Body of pancreas (tissue), 4 donors: ENCODE measurements around the gene CD81. TPM values are rescaled to one million over a fixed set of nuclear protein-coding genes. Genes with fewer than 3 reads are reported as not detected.
A peak's percentile ranks its signal among the peaks of the same experiment; 100 is the strongest.

ENCODE experiments used
- ATAC-seq: fragments of 150-250 bp; one replicate; pipeline ENCODE4 v1.9.1; 2016
- DNase-seq, 4 donors: peaks; one replicate each; pipeline ENCODE4 v3.0.0-alpha.2; 2019
- H3K27ac ChIP-seq, 4 donors: fragments of 200-600 bp; sonication (generic); 1 replicate in 3 of 4; 2 replicates in 1 of 4; pipeline versions ENCODE4 v1.5.1 to v1.6.1; 2016 to 2019; ENCODE audit warnings: mild to moderate bottlenecking in 1 of 4, mixed read lengths in 1 of 4, moderate library complexity in 1 of 4
- H3K27me3 ChIP-seq, 2 donors: fragments of 200-600 bp; sonication (generic); one replicate each; pipeline ENCODE4 v1.6.0; 2016; ENCODE audit warnings: mild to moderate bottlenecking in 1 of 2
- H3K36me3 ChIP-seq, 2 donors: fragments of 200-600 bp; sonication (generic); replicated peaks in 1 of 2; 2 replicates each; pipeline ENCODE4 v1.5.1; 2016; ENCODE audit warnings: low read depth in 2 of 2; ENCODE audit not compliant: insufficient read depth in 1 of 2
- H3K4me1 ChIP-seq: fragments of 200-600 bp; sonication (generic); one replicate; pipeline ENCODE4 v1.6.0; 2016
- H3K4me3 ChIP-seq, 2 donors: fragments of 200-600 bp; sonication (generic); 1 replicate in 1 of 2; 2 replicates in 1 of 2; pipeline ENCODE4 v1.5.1; 2016 to 2019
- H3K9me3 ChIP-seq, 3 donors: fragments of 200-600 bp; sonication (generic); 1 replicate in 2 of 3; 2 replicates in 1 of 3; pipeline ENCODE4 v1.5.1; 2016
- POLR2A ChIP-seq, 3 donors: fragments of 450-650 bp; IDR thresholded peaks; one replicate each; pipeline ENCODE4 v1.6.1; 2016; ENCODE audit warnings: antibody characterized with exemption in 3 of 3, mild to moderate bottlenecking in 2 of 3
- WGBS, 2 donors: methylation state at CpG; one replicate each; pipeline ENCODE4 v1.1.5; 2017; 5-methylcytosine and 5-hydroxymethylcytosine counted together
- intact Hi-C: fragments of 100-400 bp; cut with DNase I; formaldehyde crosslinking; loops from one replicate; pipeline ENCODE4 v1.15.1; 2023
- total RNA-seq, 2 donors: library from RNA; depleted of rRNA; stranded (reverse); fragments of >200 nt; gene quantifications; one replicate each; pipeline ENCODE4 v1.1.0, GENCODE V29; 2016
- TF ChIP-seq, protein P1 (sequence below), 7 experiments: fragments of 450-650 bp in 4 of 7; fragments of 200-600 bp in 3 of 7; sonication (generic) in 3 of 7; IDR thresholded peaks; one replicate each; pipeline ENCODE4 v1.5.1; 2016 to 2019; ENCODE audit warnings: antibody characterized with exemption in 7 of 7

The CD81 gene
- total RNA-seq, 2 donors from 2014 or later: 217 to 332 TPM

DNA sequence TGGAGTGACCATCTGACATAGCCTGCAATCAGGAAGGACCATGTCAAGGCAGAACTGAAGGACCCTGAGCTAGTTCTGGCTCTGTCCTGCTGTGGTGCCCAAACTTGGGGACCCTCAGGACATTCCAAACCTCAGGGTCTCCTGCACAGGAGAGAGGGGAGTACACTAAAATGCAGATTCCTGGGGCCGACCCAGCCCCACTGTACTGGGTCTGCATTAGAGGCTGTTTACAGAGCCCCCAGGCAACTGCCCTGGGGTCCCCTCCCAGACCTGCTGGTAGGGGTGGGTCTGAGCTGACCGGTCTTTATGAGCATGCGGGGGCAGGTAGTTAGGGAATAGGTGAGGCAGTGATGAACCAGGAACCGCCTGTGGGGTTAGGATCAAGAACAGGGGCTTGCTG lies 60.4 kb downstream of the CD81 start:
- TF ChIP-seq, protein P1, sequence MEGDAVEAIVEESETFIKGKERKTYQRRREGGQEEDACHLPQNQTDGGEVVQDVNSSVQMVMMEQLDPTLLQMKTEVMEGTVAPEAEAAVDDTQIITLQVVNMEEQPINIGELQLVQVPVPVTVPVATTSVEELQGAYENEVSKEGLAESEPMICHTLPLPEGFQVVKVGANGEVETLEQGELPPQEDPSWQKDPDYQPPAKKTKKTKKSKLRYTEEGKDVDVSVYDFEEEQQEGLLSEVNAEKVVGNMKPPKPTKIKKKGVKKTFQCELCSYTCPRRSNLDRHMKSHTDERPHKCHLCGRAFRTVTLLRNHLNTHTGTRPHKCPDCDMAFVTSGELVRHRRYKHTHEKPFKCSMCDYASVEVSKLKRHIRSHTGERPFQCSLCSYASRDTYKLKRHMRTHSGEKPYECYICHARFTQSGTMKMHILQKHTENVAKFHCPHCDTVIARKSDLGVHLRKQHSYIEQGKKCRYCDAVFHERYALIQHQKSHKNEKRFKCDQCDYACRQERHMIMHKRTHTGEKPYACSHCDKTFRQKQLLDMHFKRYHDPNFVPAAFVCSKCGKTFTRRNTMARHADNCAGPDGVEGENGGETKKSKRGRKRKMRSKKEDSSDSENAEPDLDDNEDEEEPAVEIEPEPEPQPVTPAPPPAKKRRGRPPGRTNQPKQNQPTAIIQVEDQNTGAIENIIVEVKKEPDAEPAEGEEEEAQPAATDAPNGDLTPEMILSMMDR (IDR thresholded peaks at IDR 0.05): no peak
- no peak for TF ChIP-seq POLR2A (IDR thresholded peaks at IDR 0.05)
- 87 to 91% methylated on average over 3 to 4 of the region's 4 CpGs for WGBS, 2 donors
- intact Hi-C loops: no loop called here
- Histone ChIP-seq H3K4me3 (no peak overlapping the region), H3K9me3 (no peaks in the 10 kb centered on the region), H3K36me3 (no peaks in the 10 kb centered on the region), H3K27me3 (no peaks in the 10 kb centered on the region), H3K27ac (no peak overlapping the region), H3K4me1 (peaks cover 10% of the 10 kb centered on the region)
- DNase-seq (no peak), ATAC-seq (no peak)

DNA sequence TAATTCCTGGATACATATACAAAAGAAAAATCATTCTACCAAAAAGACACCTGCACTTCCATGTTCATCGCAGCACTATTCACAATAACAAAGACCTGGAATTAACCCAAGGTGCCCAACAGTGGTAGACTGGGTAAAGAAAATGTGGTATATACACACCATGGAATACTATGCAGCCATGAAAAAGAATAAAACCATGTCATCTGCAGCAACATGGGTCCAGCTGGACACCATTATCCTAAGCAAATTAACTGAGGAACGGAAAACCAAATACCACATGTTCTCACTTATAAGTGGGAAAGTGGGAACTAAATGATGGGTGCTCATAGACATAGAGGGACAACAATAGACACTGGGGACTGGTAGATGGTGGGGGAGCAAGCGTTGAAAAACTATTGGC lies 62.7 kb downstream of the CD81 start:
- DNase-seq (no peak), ATAC-seq (no peak)
- no peak overlapping the region for H3K4me3 ChIP-seq
- no peaks in the 10 kb centered on the region for H3K36me3 ChIP-seq
- no peak for TF ChIP-seq POLR2A (IDR thresholded peaks at IDR 0.05)
- TF ChIP-seq, protein P1 (IDR thresholded peaks at IDR 0.05): no peak
- H3K27ac ChIP-seq: no peak overlapping the region
- peaks cover 20% of the 10 kb centered on the region for H3K4me1 ChIP-seq
- H3K27me3 ChIP-seq: no peaks in the 10 kb centered on the region
- 86 to 89% methylated on average over 3 of the region's 3 CpGs for WGBS, 2 donors
- intact Hi-C loops: no loop called here
- no peaks in the 10 kb centered on the region for H3K9me3 ChIP-seq

DNA sequence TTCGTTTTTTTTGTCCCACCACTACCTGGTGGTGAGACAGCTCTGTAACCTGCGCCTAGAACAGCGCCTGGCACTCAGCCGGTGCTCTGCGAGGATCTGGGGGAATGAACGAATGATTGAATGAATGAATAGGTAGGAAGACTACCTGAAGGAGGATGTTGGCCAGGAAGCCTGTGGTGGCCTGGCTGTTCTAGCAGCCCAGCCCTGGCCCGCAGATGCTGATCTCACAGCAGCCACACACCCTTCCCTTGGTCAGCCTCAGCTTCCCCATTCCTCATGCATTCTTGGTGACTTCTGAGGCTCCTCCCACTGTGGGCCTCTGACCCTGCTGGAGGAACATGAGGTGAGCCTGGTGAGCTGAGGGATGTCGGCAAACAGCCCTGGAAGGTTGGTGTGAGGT lies 63.5 kb downstream of the CD81 start:
- WGBS, 2 donors: 78 to 84% methylated on average over 6 to 8 of the region's 8 CpGs
- Histone ChIP-seq H3K4me3 (no peak overlapping the region), H3K27me3 (no peaks in the 10 kb centered on the region), H3K27ac (peak overlapping the region in 1 of 4 donors; percentile 87), H3K36me3 (no peaks in the 10 kb centered on the region), H3K4me1 (peaks cover 23% of the 10 kb centered on the region), H3K9me3 (no peaks in the 10 kb centered on the region)
- DNase-seq: no peak
- intact Hi-C loops: no loop called here
- TF ChIP-seq POLR2A (IDR thresholded peaks at IDR 0.05): no peak
- TF ChIP-seq, protein P1 (IDR thresholded peaks at IDR 0.05): no peak
- ATAC-seq: no peak

DNA sequence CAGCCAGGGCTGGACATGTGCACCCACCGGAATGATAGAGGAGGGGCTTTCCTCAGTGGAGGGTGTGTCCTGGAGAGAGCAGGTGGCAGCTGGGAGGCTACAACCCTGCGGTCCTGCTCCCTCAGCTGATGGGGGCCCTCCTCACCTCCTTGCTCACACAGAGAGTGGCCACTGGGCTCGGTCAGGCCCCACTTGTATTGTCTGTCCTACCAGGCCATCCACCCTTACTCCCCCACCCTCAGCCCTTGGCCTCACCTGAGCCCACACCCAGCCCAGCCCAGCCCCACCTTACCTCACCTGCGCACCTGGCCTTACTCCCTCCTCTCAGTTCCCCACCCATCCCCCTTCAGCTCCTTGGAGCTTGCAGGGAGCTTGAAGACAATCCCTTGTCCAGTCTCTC lies 64.1 kb downstream of the CD81 start:
- no peaks in the 10 kb centered on the region for H3K27me3 ChIP-seq
- intact Hi-C loops: no loop called here
- H3K4me3 ChIP-seq: no peak overlapping the region
- TF ChIP-seq POLR2A (IDR thresholded peaks at IDR 0.05): no peak
- TF ChIP-seq, protein P1 (IDR thresholded peaks at IDR 0.05): no peak
- WGBS, 2 donors: 80 to 91% methylated on average over 3 to 4 of the region's 4 CpGs
- ATAC-seq (no peak), DNase-seq (no peak)
- H3K36me3 ChIP-seq: no peaks in the 10 kb centered on the region
- H3K4me1 ChIP-seq: peaks cover 29% of the 10 kb centered on the region
- H3K27ac ChIP-seq: peak overlapping the region in 2 of 4 donors; percentile 83 to 87
- H3K9me3 ChIP-seq: no peaks in the 10 kb centered on the region

DNA sequence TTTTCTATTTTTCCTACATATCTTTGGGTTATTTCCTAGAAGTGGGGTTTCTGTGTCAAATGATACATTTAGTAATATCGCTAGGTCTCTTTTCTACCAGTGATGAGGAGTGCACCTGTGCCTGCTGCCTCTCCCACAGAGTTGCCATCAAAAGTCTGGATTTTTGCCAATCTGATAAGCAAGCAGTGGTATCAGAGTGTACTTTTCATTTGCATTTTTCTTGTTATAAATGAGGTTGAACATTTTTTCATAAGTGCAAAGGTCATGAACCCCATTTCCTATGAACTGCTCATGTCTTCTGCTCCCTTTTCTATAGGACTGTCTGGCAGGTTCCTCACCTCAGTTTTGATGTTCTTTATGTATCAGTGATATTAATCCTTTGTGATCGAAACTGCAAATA lies 65.5 kb downstream of the CD81 start:
- peaks cover 43% of the 10 kb centered on the region for H3K4me1 ChIP-seq
- no peaks in the 10 kb centered on the region for H3K27me3 ChIP-seq
- H3K27ac ChIP-seq: peak overlapping the region in 3 of 4 donors; percentile 78 to 87 (median 83)
- intact Hi-C loops: no loop called here
- ATAC-seq (no peak), DNase-seq (peak in 1 of 4 donors; percentile 23)
- 58 to 65% methylated on average over 2 of the region's 2 CpGs for WGBS, 2 donors
- TF ChIP-seq, protein P1 (IDR thresholded peaks at IDR 0.05): no peak
- no peak for TF ChIP-seq POLR2A (IDR thresholded peaks at IDR 0.05)
- no peaks in the 10 kb centered on the region for H3K9me3 ChIP-seq
- H3K36me3 ChIP-seq: no peaks in the 10 kb centered on the region
- H3K4me3 ChIP-seq: no peak overlapping the region
